Measurements from ENCODE around the gene TLR8.

TLR8 gene

GRCh38 chrX:12972243-12972642 lies 65.8 kb downstream of the TLR8 start:
- H3K36me3 ChIP-seq (ENCODE audit: insufficient read depth), result no peaks in the 10 kb centered on the region
- H3K4me1 ChIP-seq (ENCODE audit: low read depth, poor library complexity, severe bottlenecking), result peaks cover 10% of the 10 kb centered on the region
- no peak overlapping the region for H3K27ac ChIP-seq
- TF ChIP-seq CTCF (conservative IDR thresholded peaks at IDR 0.05; ENCODE audit: low read depth, low read length), result no peak
- H3K79me2 ChIP-seq (ENCODE audit: insufficient read depth, low read depth), result peaks cover 21% of the 10 kb centered on the region
- H3K4me3 ChIP-seq (IDR thresholded peaks at IDR 0.05; ENCODE audit: insufficient read depth, low read depth, low read length), result no peak overlapping the region
- H4K20me1 ChIP-seq (ENCODE audit: insufficient read depth), result no peaks in the 10 kb centered on the region
- no peak overlapping the region for H2AFZ ChIP-seq (ENCODE audit: low read depth)
- H3K27me3 ChIP-seq (ENCODE audit: insufficient read depth, low read depth), result no peaks in the 10 kb centered on the region
- no peak overlapping the region for H3K9ac ChIP-seq
- no peak overlapping the region for H3K4me2 ChIP-seq
